Loucy (cell line): Measurements from ENCODE around the gene HIP1R.

Experiments
- CTCF ChIP-seq: fragments of 200-600 bp; sonication (generic); conservative IDR thresholded peaks from 2 replicates; pipeline ENCODE4 v1.5.1; 2014; ENCODE audit warnings: mild to moderate bottlenecking, antibody characterized with exemption, low read length
- EZH2phosphoT487 ChIP-seq: fragments of 200-600 bp; IDR thresholded peaks from 2 replicates; pipeline ENCODE4 v1.6.1; 2018; ENCODE audit warnings: antibody characterized with exemption, mild to moderate bottlenecking, moderate library complexity, borderline replicate concordance

- TF ChIP-seq CTCF (no peak), EZH2phosphoT487 (no peak)
Measured at GRCh38 chr12:122862872-122863701, 27.8 kb downstream of the HIP1R start.
